DND-41 (cell line): ENCODE measurements around the gene TMEM204.

ENCODE experiments used
- CTCF ChIP-seq: IDR thresholded peaks from 2 replicates; pipeline ENCODE4 v1.5.1; 2012; ENCODE audit warnings: borderline replicate concordance, low read length, moderate library complexity, mild to moderate bottlenecking; ENCODE audit not compliant: poor library complexity, severe bottlenecking; ENCODE audit errors: extremely low read depth
- EZH2 ChIP-seq: IDR thresholded peaks from 3 replicates; pipeline ENCODE4 v1.6.1; 2012; ENCODE audit warnings: borderline replicate concordance, low read depth, mild to moderate bottlenecking, moderate library complexity, low read length, inconsistent platforms; ENCODE audit not compliant: severe bottlenecking

- TF ChIP-seq CTCF (no peak), EZH2 (no peak)
Measured at GRCh38 chr16:1601031-1601430, 67.6 kb downstream of the TMEM204 start.
